A549 (cell line): ENCODE data around the gene SRRM2.

Source experiments
- CHD4 ChIP-seq: fragments of 200-600 bp; sonication (generic); IDR thresholded peaks from 2 replicates; pipeline ENCODE4 v1.6.1; 2016; ENCODE audit warnings: antibody characterized with exemption, mild to moderate bottlenecking, borderline replicate concordance
- CTCF ChIP-seq: fragments of >200 bp; sonication (Bioruptor Twin); formaldehyde crosslinking; IDR thresholded peaks from 3 replicates; pipeline ENCODE4 v1.5.1; 2016
- JUN ChIP-seq, 2 experiments: fragments of >200 bp; sonication (Bioruptor Twin); formaldehyde crosslinking; IDR thresholded peaks; 2 replicates in 1 of 2; 3 replicates in 1 of 2; pipeline ENCODE4 v1.6.1; 2016 to 2017
- USF2 ChIP-seq: fragments of 450-650 bp; IDR thresholded peaks from 2 replicates; pipeline ENCODE4 v1.6.1; 2014; ENCODE audit warnings: antibody characterized with exemption

GRCh38 chr16:2704166-2704982 lies 48.1 kb upstream of the SRRM2 start:
- no peak for TF ChIP-seq CTCF
- TF ChIP-seq CHD4: no peak
- TF ChIP-seq JUN (IDR thresholded peaks at IDR 0.05): no peak
- TF ChIP-seq USF2: no peak
